GM19193 (cell line): ENCODE measurements around the gene DMRTC1B.
"Not testable (repeated sequence)": the region's sequence is repeated elsewhere in the genome, so short reads cannot be mapped to it uniquely, and the experiment has no call there.

Experiments used
- POLR2A ChIP-seq: IDR thresholded peaks from 4 replicates; pipeline ENCODE4 v1.6.1; 2011; ENCODE audit not compliant: insufficient read depth, insufficient read length; ENCODE audit errors: extremely low read depth

The DMRTC1B gene

DNA sequence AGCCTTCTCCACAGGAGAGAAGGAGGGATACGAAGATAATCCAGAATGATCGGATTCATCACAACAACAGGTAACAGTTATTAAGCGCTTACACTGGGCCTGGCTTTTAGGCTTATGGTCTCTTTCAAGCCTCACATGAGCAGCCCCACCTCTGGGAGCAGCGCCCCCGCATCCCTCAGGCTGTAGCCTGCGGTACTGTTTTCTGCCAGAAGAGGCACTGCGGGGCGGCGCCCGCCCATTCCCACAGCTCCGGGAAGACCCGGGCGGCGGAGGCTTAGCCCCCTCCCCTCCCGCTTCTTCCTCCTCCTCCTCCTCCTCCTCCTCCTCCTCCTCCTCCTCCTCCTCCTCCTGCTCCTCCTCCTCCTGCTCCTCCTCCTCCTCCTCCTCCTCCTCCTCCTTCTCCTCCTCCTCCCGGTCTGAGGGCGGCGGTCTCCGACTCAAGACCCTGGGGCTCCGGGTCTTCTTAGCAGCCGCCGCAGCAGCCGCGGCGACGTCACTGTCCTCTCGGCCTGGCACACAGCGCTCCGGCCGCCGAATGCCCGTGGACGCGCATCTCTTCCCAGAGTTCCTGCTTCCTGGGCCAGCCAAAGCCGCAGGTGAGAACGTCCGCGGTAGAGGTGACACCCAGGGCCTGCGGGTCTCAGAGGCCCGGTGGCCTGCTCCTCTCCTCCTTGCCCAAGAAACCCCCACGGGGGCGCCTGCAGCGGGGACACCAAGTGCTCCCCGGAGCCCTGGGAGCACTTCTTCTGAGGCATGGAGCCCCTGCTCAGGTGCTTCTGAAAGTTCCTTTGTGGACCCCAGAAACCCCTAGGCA is at the start of gene DMRTC1B:
Gene DMRTC1B, plus strand, starts transcription at position 238 of the 814 bp plus-strand sequence. CDS start 68,246 bp downstream, outside the sequence.
- TF ChIP-seq POLR2A = not testable (repeated sequence)

DNA sequence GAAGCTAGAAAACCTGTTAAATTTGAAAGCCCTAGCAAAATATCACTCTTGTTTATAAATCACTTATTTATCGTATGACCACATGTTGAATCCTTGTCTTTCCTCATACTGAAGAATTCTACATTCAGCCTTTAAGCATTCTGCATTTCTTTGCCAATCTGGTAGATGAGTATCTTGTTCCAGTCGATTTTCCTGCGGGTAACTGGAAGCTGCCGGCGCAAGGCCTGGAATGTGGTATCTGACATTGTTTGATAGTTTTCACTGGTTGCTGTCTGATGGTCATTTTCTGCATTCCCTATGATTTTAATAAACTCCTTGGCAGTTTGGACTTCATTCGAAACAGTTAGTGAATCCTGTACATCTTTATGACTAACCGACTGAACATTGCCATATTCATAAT is 48.8 kb upstream of the DMRTC1B start:
- no peak for TF ChIP-seq POLR2A

GRCh38 chrX:72735561-72735960 is 41.1 kb upstream of the DMRTC1B start:
- TF ChIP-seq POLR2A = no peak

- not testable (repeated sequence) for TF ChIP-seq POLR2A
Measured at GRCh38 chrX:72782560-72782959, 5.9 kb downstream of the DMRTC1B start, which contains the start of gene FAM236B. TSS of gene FAM236B (minus strand) at chrX:72782660. CDS start at chrX:72782560, 100 bp downstream.

DNA sequence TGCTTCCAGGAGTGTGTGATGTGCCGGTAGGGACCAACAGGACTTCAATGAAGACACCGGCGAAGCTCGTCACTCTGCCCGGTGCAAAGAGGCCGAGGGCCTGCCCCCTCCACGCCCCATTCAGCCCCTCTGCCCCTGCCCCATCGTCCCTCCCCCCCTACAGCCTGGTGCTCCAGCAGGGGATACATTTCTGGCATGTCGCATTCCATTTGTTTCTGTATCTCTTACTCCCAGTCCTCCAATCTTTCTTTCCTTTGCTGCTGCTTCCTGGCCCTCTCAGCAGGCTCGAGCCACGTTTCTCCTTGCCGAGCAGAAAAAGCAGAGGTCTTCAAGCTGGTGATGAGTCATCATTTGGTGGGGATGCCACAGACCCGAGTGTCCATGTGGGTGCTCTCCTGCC is 31.4 kb downstream of the DMRTC1B start, which contains the start of gene FAM236D:
Gene FAM236D, minus strand, starts transcription at position 101 of the 400 bp plus-strand sequence. Its CDS starts 100 bp downstream, at position 1.
- TF ChIP-seq POLR2A = not testable (repeated sequence)
